Measurements from ENCODE around the gene BEST2. TPM values are rescaled to one million over a fixed set of nuclear protein-coding genes. Genes with fewer than 3 reads are reported as not detected.

The BEST2 gene
- total RNA-seq, 2 donors from 2014 or later, result not detected

DNA sequence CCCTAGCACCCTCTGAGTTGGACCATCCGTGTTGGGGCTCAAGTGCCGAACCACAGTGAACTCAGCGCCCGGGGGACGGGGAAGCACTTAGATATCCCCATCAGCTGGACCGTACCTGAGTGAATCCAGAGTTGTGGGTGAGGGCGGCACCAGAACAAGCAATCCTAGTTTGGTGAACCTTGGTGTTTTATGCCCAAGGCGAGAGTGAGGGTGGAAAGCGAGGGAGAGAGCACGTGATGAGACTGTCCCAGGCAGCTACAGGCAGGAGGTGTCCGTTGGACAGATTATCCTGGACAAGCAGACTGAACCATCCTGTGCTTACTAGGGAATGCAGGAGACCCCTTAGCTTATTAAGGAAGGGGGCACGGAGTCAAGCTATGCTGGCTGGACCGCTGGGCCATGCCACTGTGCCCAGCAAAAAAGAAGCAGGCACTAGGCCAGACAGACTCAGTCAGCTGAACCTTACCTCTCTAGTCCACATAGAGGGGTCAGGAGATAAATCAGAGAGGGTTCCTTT, 13.7 kb upstream of the BEST2 start:
- Histone ChIP-seq H3K4me1 (ENCODE audit: control insufficient read depth in 1 of 2, low read depth in 2 of 2) (peaks cover 23 to 26% of the 10 kb centered on the region in 2 donors), H3K27ac (peak overlapping the region; percentile 81 to 97), H3K4me3 (peak overlapping the region; percentile 84), H3K9me3 (no peaks in the 10 kb centered on the region), H3K36me3 (peaks cover 8% of the 10 kb centered on the region), H3K27me3 (replicated peaks; ENCODE audit: insufficient read depth) (no peaks in the 10 kb centered on the region)
- ATAC-seq (ENCODE audit: insufficient number of reproducible peaks, low FRiP score, low read depth), result no peak
- TF ChIP-seq, protein P1, sequence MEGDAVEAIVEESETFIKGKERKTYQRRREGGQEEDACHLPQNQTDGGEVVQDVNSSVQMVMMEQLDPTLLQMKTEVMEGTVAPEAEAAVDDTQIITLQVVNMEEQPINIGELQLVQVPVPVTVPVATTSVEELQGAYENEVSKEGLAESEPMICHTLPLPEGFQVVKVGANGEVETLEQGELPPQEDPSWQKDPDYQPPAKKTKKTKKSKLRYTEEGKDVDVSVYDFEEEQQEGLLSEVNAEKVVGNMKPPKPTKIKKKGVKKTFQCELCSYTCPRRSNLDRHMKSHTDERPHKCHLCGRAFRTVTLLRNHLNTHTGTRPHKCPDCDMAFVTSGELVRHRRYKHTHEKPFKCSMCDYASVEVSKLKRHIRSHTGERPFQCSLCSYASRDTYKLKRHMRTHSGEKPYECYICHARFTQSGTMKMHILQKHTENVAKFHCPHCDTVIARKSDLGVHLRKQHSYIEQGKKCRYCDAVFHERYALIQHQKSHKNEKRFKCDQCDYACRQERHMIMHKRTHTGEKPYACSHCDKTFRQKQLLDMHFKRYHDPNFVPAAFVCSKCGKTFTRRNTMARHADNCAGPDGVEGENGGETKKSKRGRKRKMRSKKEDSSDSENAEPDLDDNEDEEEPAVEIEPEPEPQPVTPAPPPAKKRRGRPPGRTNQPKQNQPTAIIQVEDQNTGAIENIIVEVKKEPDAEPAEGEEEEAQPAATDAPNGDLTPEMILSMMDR (IDR thresholded peaks at IDR 0.05), result no peak
- DNase-seq (ENCODE audit: low spot score), result no peak

DNA sequence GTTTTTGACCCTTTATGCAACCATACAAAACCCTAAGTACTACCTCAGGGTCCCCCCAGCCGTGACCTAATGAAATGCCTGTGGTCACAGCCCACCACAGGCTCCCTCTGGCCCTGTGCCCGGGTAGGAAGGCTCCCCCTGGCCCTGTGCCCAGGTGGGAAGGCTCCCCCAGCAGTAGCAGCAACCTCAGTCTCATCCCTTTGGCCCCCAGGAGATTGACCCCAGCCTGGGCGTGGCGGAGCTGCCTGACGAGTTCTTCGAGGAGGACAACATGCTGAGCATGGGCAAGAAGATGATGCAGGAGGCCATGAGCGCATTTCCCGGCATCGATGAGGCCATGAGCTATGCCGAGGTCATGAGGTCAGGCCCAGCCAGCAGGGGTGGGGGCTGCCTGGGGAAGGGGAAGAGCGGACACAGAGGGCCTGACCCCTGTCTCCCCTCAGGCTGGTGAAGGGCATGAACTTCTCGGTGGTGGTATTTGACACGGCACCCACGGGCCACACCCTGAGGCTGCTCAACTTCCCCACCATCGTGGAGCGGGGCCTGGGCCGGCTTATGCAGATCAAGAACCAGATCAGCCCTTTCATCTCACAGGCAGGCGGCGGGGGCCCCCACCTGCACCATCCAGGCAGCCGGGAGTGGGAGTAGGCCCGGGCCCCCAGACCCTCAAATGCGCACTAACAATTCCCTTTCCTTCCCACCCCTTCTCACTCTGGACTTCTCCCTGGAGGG, 6.3 kb upstream of the BEST2 start:
- no peak overlapping the region for H3K27ac ChIP-seq
- ATAC-seq (ENCODE audit: insufficient number of reproducible peaks, low FRiP score, low read depth), result no peak
- TF ChIP-seq, protein P1 (IDR thresholded peaks at IDR 0.05), result no peak
- no peaks in the 10 kb centered on the region for H3K4me1 ChIP-seq (ENCODE audit: control insufficient read depth in 1 of 2, low read depth in 2 of 2)
- no peak for DNase-seq (ENCODE audit: low spot score)
- no peaks in the 10 kb centered on the region for H3K27me3 ChIP-seq (replicated peaks; ENCODE audit: insufficient read depth)
- H3K36me3 ChIP-seq, result peaks cover 39% of the 10 kb centered on the region
- no peaks in the 10 kb centered on the region for H3K9me3 ChIP-seq
- no peak overlapping the region for H3K4me3 ChIP-seq

DNA sequence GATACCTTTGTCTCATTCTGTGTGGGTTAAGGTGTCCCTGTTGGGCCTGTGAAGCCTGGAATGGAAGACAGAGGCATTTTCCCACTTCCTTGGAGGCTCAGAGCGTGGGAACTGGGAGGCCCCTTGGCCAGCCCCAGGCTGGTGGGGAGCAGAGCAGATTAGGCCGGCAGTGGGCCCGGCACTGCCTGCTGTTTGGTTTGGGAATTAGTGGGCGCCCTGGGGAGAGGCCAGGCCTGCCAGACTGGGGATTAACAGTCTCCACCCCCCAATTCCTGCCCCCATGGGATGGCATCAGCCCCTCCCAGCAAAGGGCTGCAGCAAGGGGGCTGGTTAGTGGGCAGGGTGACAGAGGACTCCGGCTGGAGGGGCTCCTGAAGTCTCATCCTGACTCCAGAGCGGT, 3.1 kb upstream of the BEST2 start:
- no peaks in the 10 kb centered on the region for H3K9me3 ChIP-seq
- peaks cover 34% of the 10 kb centered on the region for H3K36me3 ChIP-seq
- H3K4me1 ChIP-seq (ENCODE audit: control insufficient read depth in 1 of 2, low read depth in 2 of 2), result no peaks in the 10 kb centered on the region
- DNase-seq (ENCODE audit: low spot score), result no peak
- H3K27ac ChIP-seq, result no peak overlapping the region
- H3K27me3 ChIP-seq (replicated peaks; ENCODE audit: insufficient read depth), result no peaks in the 10 kb centered on the region
- TF ChIP-seq, protein P1 (IDR thresholded peaks at IDR 0.05), result no peak
- ATAC-seq (ENCODE audit: insufficient number of reproducible peaks, low FRiP score, low read depth), result no peak
- H3K4me3 ChIP-seq, result no peak overlapping the region

DNA sequence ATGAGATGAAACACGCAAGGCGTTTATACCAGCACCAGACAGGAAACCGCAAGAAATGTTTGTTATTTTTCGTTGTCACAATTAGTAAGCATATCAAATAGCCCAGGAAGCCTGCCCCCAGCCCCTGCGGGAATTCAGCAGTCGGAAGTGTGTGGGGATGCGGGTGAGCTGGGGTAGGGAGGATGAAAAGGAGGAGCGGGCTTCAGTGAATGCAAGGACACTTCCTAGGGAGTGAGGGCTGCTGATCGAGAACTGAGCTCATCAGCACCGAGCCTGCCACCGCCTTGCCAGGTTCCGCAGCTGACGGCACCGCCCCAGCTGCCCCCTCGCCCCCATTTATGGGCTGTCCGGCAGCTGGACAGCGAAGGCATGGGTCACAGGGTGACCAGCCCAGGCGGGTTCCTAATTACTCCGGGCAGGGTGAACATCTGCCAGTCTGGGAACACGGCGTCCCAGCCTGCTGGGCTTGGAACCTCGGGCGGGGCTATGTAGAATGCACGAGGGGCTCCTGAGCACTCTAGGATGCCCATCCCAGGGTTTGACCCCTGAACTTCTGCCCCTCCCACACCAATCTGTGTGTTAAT, 1.6 kb upstream of the BEST2 start:
- no peaks in the 10 kb centered on the region for H3K27me3 ChIP-seq (replicated peaks; ENCODE audit: insufficient read depth)
- no peak for DNase-seq (ENCODE audit: low spot score)
- H3K4me1 ChIP-seq (ENCODE audit: control insufficient read depth in 1 of 2, low read depth in 2 of 2), result no peaks in the 10 kb centered on the region
- H3K4me3 ChIP-seq, result no peak overlapping the region
- H3K36me3 ChIP-seq, result peaks cover 28% of the 10 kb centered on the region
- ATAC-seq (ENCODE audit: insufficient number of reproducible peaks, low FRiP score, low read depth), result no peak
- H3K27ac ChIP-seq, result no peak overlapping the region
- TF ChIP-seq, protein P1 (IDR thresholded peaks at IDR 0.05), result no peak
- H3K9me3 ChIP-seq, result no peaks in the 10 kb centered on the region

DNA sequence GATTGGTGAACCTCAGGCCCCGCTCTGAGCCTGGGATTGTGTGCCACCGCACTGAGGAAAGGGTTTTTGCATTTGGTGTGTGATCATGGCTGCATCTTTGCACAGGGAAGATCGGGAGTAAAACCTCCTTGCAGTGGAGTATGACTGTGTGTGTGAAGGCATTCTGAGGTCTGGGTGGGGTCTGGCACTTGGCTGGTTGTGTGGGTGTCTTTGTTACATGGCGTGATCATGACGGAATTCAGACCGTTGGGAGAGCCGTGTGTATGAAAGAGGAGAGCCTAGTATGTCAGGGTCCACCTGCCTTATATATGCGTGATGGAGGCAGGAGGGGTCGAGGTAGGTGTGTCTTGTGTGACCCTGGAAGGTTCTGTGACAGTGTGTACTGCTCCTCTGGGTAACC, 740 bp upstream of the BEST2 start:
- Histone ChIP-seq H3K4me3 (no peak overlapping the region), H3K27me3 (replicated peaks; ENCODE audit: insufficient read depth) (no peaks in the 10 kb centered on the region), H3K36me3 (peaks cover 20% of the 10 kb centered on the region), H3K4me1 (ENCODE audit: control insufficient read depth in 1 of 2, low read depth in 2 of 2) (no peaks in the 10 kb centered on the region), H3K9me3 (no peaks in the 10 kb centered on the region), H3K27ac (no peak overlapping the region)
- TF ChIP-seq, protein P1 (IDR thresholded peaks at IDR 0.05), result no peak
- DNase-seq (ENCODE audit: low spot score) (no peak), ATAC-seq (ENCODE audit: insufficient number of reproducible peaks, low FRiP score, low read depth) (no peak)
